Activated CD4-positive, CD25-positive, alpha-beta regulatory T cell treated with anti-CD3 and anti-CD28 coated beads, Interleukin-2, amount 50 U/mL, for 24 hours (primary cell): ENCODE measurements around the gene DENND1B.

ENCODE experiments used
- ATAC-seq, 2 donors: fragments of 150-1000 bp; cut with Tn5 transposase; one replicate each; pipeline ENCODE4 v1.10.0; 2021; ENCODE audit warnings: mild to moderate bottlenecking in 1 of 2, moderate library complexity in 1 of 2

DENND1B gene

GRCh38 chr1:197462539-197462938 is 312.7 kb downstream of the DENND1B start:
- ATAC-seq = no peak
